Heart left ventricle (tissue), 16 donors: Measurements from ENCODE around the gene RRAS. TPM values are rescaled to one million over a fixed set of nuclear protein-coding genes. Genes with fewer than 3 reads are reported as not detected.

Experiments used
- ATAC-seq, 4 donors: fragments of 200-7000 bp; cut with Tn5 transposase; one replicate each; pipeline ENCODE4 v1.9.1; 2020 to 2022; ENCODE audit warnings: moderate library complexity in 4 of 4, mild to moderate bottlenecking in 3 of 4, moderate number of reproducible peaks in 1 of 4
- DNase-seq, 5 donors: peaks; one replicate each; pipeline ENCODE4 v3.0.0-alpha.2; 2020
- H3K27ac ChIP-seq, 12 donors: fragments of 200-600 bp; sonication (generic) in 4 of 12; one replicate each; pipeline versions ENCODE4 v1.5.0 to v1.8.0; 2016 to 2022; ENCODE audit warnings: mild to moderate bottlenecking in 2 of 12
- H3K27me3 ChIP-seq, 9 donors: fragments of 200-600 bp; sonication (generic) in 2 of 9; one replicate each; pipeline versions ENCODE4 v1.5.1 to v1.8.0; 2016 to 2022; ENCODE audit warnings: mild to moderate bottlenecking in 3 of 9
- H3K36me3 ChIP-seq, 9 donors: fragments of 200-600 bp; sonication (generic) in 2 of 9; one replicate each; pipeline versions ENCODE4 v1.5.0 to v1.8.0; 2018 to 2022; ENCODE audit warnings: mild to moderate bottlenecking in 2 of 9
- H3K4me1 ChIP-seq, 12 donors: fragments of 200-600 bp; sonication (generic) in 4 of 12; one replicate each; pipeline versions ENCODE4 v1.5.0 to v1.8.0; 2016 to 2022; ENCODE audit warnings: mild to moderate bottlenecking in 3 of 12
- H3K4me3 ChIP-seq, 12 donors: fragments of 200-600 bp; sonication (generic) in 4 of 12; one replicate each; pipeline versions ENCODE4 v1.5.0 to v1.8.0; 2017 to 2022; ENCODE audit warnings: mild to moderate bottlenecking in 9 of 12, moderate library complexity in 4 of 12
- H3K9me3 ChIP-seq, 12 donors: fragments of 200-600 bp; sonication (generic) in 4 of 12; one replicate each; pipeline versions ENCODE4 v1.5.0 to v1.8.0; 2016 to 2022; ENCODE audit warnings: mild to moderate bottlenecking in 1 of 12
- CTCF ChIP-seq, 12 donors: fragments of 200-600 bp; sonication (generic) in 4 of 12; IDR thresholded peaks; one replicate each; pipeline versions ENCODE4 v1.5.0 to v1.8.0; 2018 to 2022; ENCODE audit warnings: antibody characterized with exemption in 12 of 12, mild to moderate bottlenecking in 5 of 12
- POLR2A ChIP-seq, 2 donors: fragments of 450-650 bp; IDR thresholded peaks; one replicate each; pipeline ENCODE4 v1.6.1; 2017; ENCODE audit warnings: antibody characterized with exemption in 2 of 2, mild to moderate bottlenecking in 2 of 2, moderate library complexity in 2 of 2
- WGBS, 4 donors: extraction: QIAGEN DNeasy Blood & Tissue Kit in 2 of 4; methylation state at CpG; one replicate each; pipeline versions ENCODE4 v1.1.5 to v1.1.7; 2013 to 2018; 5-methylcytosine and 5-hydroxymethylcytosine counted together
- intact Hi-C, 10 donors: fragments of 100-400 bp; cut with DNase I; formaldehyde crosslinking; loops; one replicate each; pipeline versions ENCODE4 v1.11.1 to v1.14.2; 2022
- polyA plus RNA-seq, 2 donors: library from polyadenylated mRNA; stranded (reverse); fragments of 200-250 nt; gene quantifications; one replicate each; pipeline ENCODE4 v1.2.3, GENCODE V29; 2013
- total RNA-seq, 9 donors: library from RNA; depleted of rRNA in 2 of 9; stranded (reverse); fragments of >200 nt in 2 of 9; fragmentation: NEBNext Ultra II Directional in 3 of 9; extraction: Animal tissue kit (Norgen Biotek cat#: 25700) in 3 of 9; gene quantifications; one replicate each; pipeline versions ENCODE4 v1.1.0 to v1.2.4, GENCODE V29; 2016 to 2023
- donor health status: ischemic (EF 13 %, LVEDD 7.1; RV severe dilation, severe dysfunction).
- donor health status: healthy with polysubstance abuse.
- donor health status: DM: no; HTN: yes; CAD: no.
- donor health status: DM: no; HTN: no; CAD: no.
- donor health status: ischemic (EF 25% LVEDD 6.9; RV normal size, moderate dysfunction).
- donor health status: ischemic (EF 25% LVEDD 5.7; RV mildly dilated, moderate dysfunction).
- donor health status: healthy.
- donor health status: DM: yes; HTN: yes; CAD: no.
- donor health status: ischemic (EF 35%, LVEDD 5.7; RV mildly dilated, moderate dysfunction).
- donor health status: nonischemic (EF 11% LVEDD 7.7; RV severe dilation, severe dysfunction).
- donor health status: DM: yes; HTN: yes; CAD: no.
- donor health status: PGD.
- donor health status: ischemic (EF 29% LVEDD 5.4; RV normal size, mild dysfunction).
- donor health status: nonischemic (EF 23%, LVEDD 6.1; RV moderate dilation, normal function).

Gene RRAS
- total and polyA plus RNA-seq, 11 donors: 64.4 to 177 (median 112) TPM

GRCh38 chr19:49687566-49688316 is 47.8 kb upstream of the RRAS start:
- H3K4me1 ChIP-seq: peaks cover 0 to 62% (median 32%) of the 10 kb centered on the region in 12 donors
- H3K36me3 ChIP-seq: peaks cover 0 to 47% (median 42%) of the 10 kb centered on the region in 9 donors
- H3K9me3 ChIP-seq: no peaks in the 10 kb centered on the region
- no peak for TF ChIP-seq CTCF (IDR thresholded peaks at IDR 0.05)
- TF ChIP-seq POLR2A (IDR thresholded peaks at IDR 0.05): no peak
- peak in 1 of 4 donors; percentile 34 for ATAC-seq
- H3K27me3 ChIP-seq: peaks cover 0 to 27% (median 0%) of the 10 kb centered on the region in 9 donors
- intact Hi-C loops: loop anchor here in 2 of 10 donors (5.0 to 10.0 kb wide), 3 partner anchors 80 to 293 kb away; partner anchors contain the start of genes AKT1S1 (in 1 of the 2), AP2A1 (in 1 of the 2) and TBC1D17 (in 1 of the 2)
- H3K27ac ChIP-seq: peak overlapping the region; percentile 23 to 85 (median 68)
- peak in 1 of 5 donors; percentile 31 for DNase-seq
- 46 to 71% (median 56%) methylated on average over 19 to 26 of the region's 26 CpGs for WGBS, 4 donors
- peak overlapping the region in 8 of 12 donors; percentile 20 to 67 (median 47) for H3K4me3 ChIP-seq

GRCh38 chr19:49687150-49687549 is 47.2 kb upstream of the RRAS start:
- ATAC-seq: no peak
- peak overlapping the region in 10 of 12 donors; percentile 23 to 82 (median 68) for H3K27ac ChIP-seq
- H3K4me1 ChIP-seq: peaks cover 0 to 62% (median 32%) of the 10 kb centered on the region in 12 donors
- TF ChIP-seq CTCF (IDR thresholded peaks at IDR 0.05) (no peak), POLR2A (IDR thresholded peaks at IDR 0.05) (no peak)
- H3K9me3 ChIP-seq: no peaks in the 10 kb centered on the region
- intact Hi-C loops: loop anchor here in 2 of 10 donors (5.0 to 10.0 kb wide), 3 partner anchors 80 to 292 kb away; partner anchors contain the start of genes AKT1S1 (in 1 of the 2), AP2A1 (in 1 of the 2) and TBC1D17 (in 1 of the 2)
- peaks cover 0 to 53% (median 47%) of the 10 kb centered on the region in 9 donors for H3K36me3 ChIP-seq
- no peak for DNase-seq
- WGBS, 4 donors: 39 to 64% (median 61%) methylated on average over 7 to 12 of the region's 12 CpGs
- H3K27me3 ChIP-seq: peaks cover 0 to 27% (median 0%) of the 10 kb centered on the region in 9 donors
- peak overlapping the region in 2 of 12 donors; percentile 58 to 60 for H3K4me3 ChIP-seq

GRCh38 chr19:49686503-49687088 is 46.7 kb upstream of the RRAS start:
- Histone ChIP-seq H3K27me3 (peaks cover 0 to 26% (median 0%) of the 10 kb centered on the region in 9 donors), H3K4me1 (peaks cover 0 to 62% (median 31%) of the 10 kb centered on the region in 12 donors), H3K9me3 (no peaks in the 10 kb centered on the region), H3K36me3 (peaks cover 0 to 58% (median 52%) of the 10 kb centered on the region in 9 donors), H3K4me3 (no peak overlapping the region), H3K27ac (peak overlapping the region in 10 of 12 donors; percentile 32 to 82 (median 68))
- no peak for TF ChIP-seq POLR2A (IDR thresholded peaks at IDR 0.05)
- 78 to 90% (median 84%) methylated on average over 16 to 27 of the region's 27 CpGs for WGBS, 4 donors
- intact Hi-C loops: loop anchor here in 2 of 10 donors (5.0 to 10.0 kb wide), 3 partner anchors 81 to 292 kb away; partner anchors contain the start of genes AKT1S1 (in 1 of the 2), AP2A1 (in 1 of the 2) and TBC1D17 (in 1 of the 2)
- DNase-seq: no peak
- no peak for ATAC-seq

GRCh38 chr19:49685845-49686332 is 45.9 kb upstream of the RRAS start:
- H3K36me3 ChIP-seq: peaks cover 0 to 65% (median 58%) of the 10 kb centered on the region in 9 donors
- H3K4me3 ChIP-seq: no peak overlapping the region

More at GRCh38 chr19:49685845-49686332, 45.9 kb upstream of the RRAS start:
- intact Hi-C loops: loop anchor here in 2 of 10 donors (5.0 to 10.0 kb wide), 3 partner anchors 81 to 291 kb away; partner anchors contain the start of genes AKT1S1 (in 1 of the 2), AP2A1 (in 1 of the 2) and TBC1D17 (in 1 of the 2)
- no peak for DNase-seq
- 35 to 59% (median 51%) methylated on average over 13 to 23 of the region's 23 CpGs for WGBS, 4 donors
- peak overlapping the region in 7 of 12 donors; percentile 1 to 82 (median 33) for H3K27ac ChIP-seq
- peaks cover 0 to 63% (median 31%) of the 10 kb centered on the region in 12 donors for H3K4me1 ChIP-seq
- H3K9me3 ChIP-seq: no peaks in the 10 kb centered on the region
- no peak for ATAC-seq
- TF ChIP-seq CTCF (IDR thresholded peaks at IDR 0.05) (no peak), POLR2A (IDR thresholded peaks at IDR 0.05) (no peak)
- peaks cover 0 to 19% (median 0%) of the 10 kb centered on the region in 9 donors for H3K27me3 ChIP-seq
